GM12874 (cell line): Measurements from ENCODE around the gene PRMT5.
A peak's percentile ranks its signal among the peaks of the same experiment; 100 is the strongest.

ENCODE experiments used
- TF ChIP-seq, protein P1 (sequence below): IDR thresholded peaks from 2 replicates; pipeline ENCODE4 v1.5.1; 2011; ENCODE audit warnings: low read depth, mild to moderate bottlenecking, control low read depth, low read length, moderate library complexity; ENCODE audit not compliant: insufficient read depth

Gene PRMT5

GRCh38 chr14:22877000-22877501 lies 52.1 kb downstream of the PRMT5 start:
- TF ChIP-seq, protein P1, sequence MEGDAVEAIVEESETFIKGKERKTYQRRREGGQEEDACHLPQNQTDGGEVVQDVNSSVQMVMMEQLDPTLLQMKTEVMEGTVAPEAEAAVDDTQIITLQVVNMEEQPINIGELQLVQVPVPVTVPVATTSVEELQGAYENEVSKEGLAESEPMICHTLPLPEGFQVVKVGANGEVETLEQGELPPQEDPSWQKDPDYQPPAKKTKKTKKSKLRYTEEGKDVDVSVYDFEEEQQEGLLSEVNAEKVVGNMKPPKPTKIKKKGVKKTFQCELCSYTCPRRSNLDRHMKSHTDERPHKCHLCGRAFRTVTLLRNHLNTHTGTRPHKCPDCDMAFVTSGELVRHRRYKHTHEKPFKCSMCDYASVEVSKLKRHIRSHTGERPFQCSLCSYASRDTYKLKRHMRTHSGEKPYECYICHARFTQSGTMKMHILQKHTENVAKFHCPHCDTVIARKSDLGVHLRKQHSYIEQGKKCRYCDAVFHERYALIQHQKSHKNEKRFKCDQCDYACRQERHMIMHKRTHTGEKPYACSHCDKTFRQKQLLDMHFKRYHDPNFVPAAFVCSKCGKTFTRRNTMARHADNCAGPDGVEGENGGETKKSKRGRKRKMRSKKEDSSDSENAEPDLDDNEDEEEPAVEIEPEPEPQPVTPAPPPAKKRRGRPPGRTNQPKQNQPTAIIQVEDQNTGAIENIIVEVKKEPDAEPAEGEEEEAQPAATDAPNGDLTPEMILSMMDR: no peak

GRCh38 chr14:22875748-22876319 lies 53.3 kb downstream of the PRMT5 start:
- TF ChIP-seq, protein P1: no peak

DNA sequence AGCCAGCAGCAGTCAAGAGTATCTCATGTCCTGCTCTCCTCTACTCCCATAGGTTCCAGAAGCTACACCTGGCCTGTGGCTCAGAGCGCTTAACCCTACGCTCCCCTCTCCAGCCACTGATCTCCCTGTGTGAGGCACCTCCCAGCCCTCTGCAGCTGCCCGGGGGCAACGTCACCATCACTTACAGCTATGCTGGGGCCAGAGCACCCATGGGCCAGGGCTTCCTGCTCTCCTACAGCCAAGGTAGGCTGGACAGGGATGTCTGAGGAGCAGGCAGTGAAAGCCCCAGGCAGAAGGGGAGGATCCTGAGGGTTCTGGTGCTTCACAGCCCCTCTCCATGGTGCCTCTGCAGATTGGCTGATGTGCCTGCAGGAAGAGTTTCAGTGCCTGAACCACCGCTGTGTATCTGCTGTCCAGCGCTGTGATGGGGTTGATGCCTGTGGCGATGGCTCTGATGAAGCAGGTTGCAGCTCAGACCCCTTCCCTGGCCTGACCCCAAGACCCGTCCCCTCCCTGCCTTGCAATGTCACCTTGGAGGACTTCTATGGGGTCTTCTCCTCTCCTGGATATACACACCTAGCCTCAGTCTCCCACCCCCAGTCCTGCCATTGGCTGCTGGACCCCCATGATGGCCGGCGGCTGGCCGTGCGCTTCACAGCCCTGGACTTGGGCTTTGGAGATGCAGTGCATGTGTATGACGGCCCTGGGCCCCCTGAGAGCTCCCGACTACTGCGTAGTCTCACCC lies 54.0 kb downstream of the PRMT5 start:
- TF ChIP-seq, protein P1: no peak

DNA sequence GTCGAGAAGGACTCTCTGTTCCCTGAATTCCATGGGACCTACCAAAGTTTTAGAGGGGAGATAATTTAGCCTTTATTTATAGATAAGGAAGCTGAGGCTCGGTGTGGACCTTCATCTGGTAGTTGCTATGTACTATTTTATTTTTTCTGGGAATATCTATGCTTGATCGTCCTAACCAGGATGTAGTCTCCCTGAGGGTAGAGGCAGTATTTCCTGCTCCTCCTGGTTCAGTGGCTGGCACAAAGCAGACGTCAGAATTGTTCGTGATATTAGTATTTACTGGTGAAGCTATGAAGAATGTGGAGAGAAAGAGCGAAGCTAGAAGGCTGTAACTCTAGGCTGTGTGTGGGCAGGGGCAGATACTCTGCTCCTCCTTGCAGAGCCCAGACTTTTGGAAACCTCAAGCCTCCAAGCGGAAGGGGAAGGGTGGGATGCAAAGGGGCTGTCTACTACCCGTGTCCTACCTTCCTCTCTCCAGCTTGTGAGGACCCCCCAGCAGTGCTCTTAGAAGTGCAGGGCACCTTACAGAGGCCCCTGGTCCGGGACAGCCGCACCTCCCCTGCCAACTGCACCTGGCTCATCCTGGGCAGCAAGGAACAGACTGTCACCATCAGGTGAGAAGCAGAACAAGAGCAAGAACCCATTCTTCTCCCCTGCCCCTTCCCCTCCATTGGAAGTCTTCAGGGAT lies 56.2 kb downstream of the PRMT5 start:
- TF ChIP-seq, protein P1: no peak

- TF ChIP-seq, protein P1: peak; percentile 91
Measured at GRCh38 chr14:22872033-22872832, 56.9 kb downstream of the PRMT5 start.

DNA sequence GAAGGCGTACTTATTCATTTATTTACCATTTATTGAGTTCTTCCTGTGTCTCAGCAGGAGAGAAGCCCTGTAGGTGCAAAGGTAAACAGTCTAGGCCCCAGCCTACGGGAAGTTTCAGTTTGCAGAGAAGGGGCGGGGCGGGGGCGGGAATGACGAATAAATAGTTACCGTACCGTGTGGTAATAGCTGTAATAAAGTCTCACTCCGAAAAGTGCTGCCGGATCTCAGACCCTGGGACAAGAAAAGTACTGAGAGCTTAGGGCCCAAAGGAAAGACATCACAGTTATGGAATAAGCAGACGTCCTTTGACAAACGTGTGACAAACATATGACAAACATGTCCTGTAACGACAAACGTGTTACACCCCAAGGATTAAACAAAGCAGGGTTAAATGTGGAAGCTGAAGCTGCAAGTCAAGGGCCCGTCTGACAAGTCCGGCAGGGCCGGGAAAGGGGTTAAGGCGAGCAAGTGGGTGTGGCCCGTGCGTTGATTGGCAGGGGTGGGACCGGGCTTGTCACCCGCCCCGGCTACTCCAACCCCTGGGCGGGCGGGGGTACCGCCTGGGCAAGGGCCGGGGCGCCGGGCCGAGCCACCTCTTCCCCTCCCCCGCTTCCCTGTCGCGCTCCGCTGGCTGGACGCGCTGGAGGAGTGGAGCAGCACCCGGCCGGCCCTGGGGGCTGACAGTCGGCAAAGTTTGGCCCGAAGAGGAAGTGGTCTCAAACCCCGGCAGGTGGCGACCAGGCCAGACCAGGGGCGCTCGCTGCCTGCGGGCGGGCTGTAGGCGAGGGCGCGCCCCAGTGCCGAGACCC lies 57.7 kb downstream of the PRMT5 start, which contains the start of gene LRP10:
LRP10 (plus strand) TSS at position 517 of the 809 bp plus-strand sequence. CDS start 564 bp downstream, outside the sequence.
- TF ChIP-seq, protein P1: no peak
